Ovary (tissue), 3 donors: ENCODE data around the gene PLCB4.

Experiments
- CTCF ChIP-seq, 3 donors: fragments of 450-650 bp in 2 of 3; fragments of 200-600 bp in 1 of 3; IDR thresholded peaks; one replicate each; pipeline versions ENCODE4 v1.5.1 to v1.8.0; 2016 to 2022; ENCODE audit warnings: antibody characterized with exemption in 3 of 3, mild to moderate bottlenecking in 1 of 3
- EP300 ChIP-seq: sonication (generic); formaldehyde crosslinking; IDR thresholded peaks from one replicate; pipeline ENCODE4 v1.6.1; 2017; ENCODE audit warnings: antibody characterized with exemption
- POLR2A ChIP-seq: fragments of 450-650 bp; IDR thresholded peaks from one replicate; pipeline ENCODE4 v1.6.1; 2017; ENCODE audit warnings: antibody characterized with exemption, mild to moderate bottlenecking, moderate library complexity
- donor health status: DM: no; HTN: no; CAD: no.

- TF ChIP-seq CTCF (IDR thresholded peaks at IDR 0.05) (no peak), EP300 (no peak), POLR2A (no peak)
Observed at GRCh38 chr20:9415426-9415825, 346.5 kb downstream of the PLCB4 start.
